Breast epithelium (tissue), 3 donors: ENCODE results near the gene MFSD1.

ENCODE experiments used
- POLR2A ChIP-seq: fragments of 450-650 bp; IDR thresholded peaks from one replicate; pipeline ENCODE4 v1.6.1; 2016; ENCODE audit warnings: antibody characterized with exemption, mild to moderate bottlenecking, moderate library complexity
- POLR2AphosphoS5 ChIP-seq, 3 donors: sonication (generic); formaldehyde crosslinking; IDR thresholded peaks; one replicate each; pipeline ENCODE4 v1.6.1; 2017; ENCODE audit warnings: antibody characterized with exemption in 3 of 3
- TF ChIP-seq, protein P1 (sequence below), 3 donors: fragments of 450-650 bp; IDR thresholded peaks; one replicate each; pipeline ENCODE4 v1.5.1; 2016 to 2017; ENCODE audit warnings: antibody characterized with exemption in 3 of 3, mild to moderate bottlenecking in 3 of 3, moderate library complexity in 3 of 3

DNA sequence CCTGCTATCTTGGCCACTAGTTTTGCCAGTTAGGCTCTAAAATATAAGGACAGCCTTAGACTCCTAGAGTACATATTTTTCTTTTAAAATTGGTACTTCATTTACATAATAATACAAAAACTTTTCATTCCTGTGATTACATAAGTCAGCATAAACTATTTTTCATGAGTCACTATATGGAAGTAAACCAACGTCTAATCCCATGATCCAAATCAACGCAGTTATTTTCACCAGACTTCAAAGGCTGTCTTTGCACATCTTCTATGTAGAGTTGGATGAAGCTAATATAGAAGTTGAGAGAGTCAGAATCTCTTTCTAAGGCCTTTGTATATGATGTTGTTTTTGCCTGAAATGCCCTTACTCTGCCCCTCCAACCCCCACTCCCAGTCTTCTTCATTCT is 7.6 kb upstream of the MFSD1 start:
- TF ChIP-seq, protein P1, sequence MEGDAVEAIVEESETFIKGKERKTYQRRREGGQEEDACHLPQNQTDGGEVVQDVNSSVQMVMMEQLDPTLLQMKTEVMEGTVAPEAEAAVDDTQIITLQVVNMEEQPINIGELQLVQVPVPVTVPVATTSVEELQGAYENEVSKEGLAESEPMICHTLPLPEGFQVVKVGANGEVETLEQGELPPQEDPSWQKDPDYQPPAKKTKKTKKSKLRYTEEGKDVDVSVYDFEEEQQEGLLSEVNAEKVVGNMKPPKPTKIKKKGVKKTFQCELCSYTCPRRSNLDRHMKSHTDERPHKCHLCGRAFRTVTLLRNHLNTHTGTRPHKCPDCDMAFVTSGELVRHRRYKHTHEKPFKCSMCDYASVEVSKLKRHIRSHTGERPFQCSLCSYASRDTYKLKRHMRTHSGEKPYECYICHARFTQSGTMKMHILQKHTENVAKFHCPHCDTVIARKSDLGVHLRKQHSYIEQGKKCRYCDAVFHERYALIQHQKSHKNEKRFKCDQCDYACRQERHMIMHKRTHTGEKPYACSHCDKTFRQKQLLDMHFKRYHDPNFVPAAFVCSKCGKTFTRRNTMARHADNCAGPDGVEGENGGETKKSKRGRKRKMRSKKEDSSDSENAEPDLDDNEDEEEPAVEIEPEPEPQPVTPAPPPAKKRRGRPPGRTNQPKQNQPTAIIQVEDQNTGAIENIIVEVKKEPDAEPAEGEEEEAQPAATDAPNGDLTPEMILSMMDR (IDR thresholded peaks at IDR 0.05) = no peak
- TF ChIP-seq POLR2A (no peak), POLR2AphosphoS5 (IDR thresholded peaks at IDR 0.05) (no peak)
